ENCODE measurements around the gene C19orf47. TPM values are rescaled to one million over a fixed set of nuclear protein-coding genes. Genes with fewer than 3 reads are reported as not detected.

C19orf47 gene
- total RNA-seq, 1 experiment from 2014 or later: 18.0 TPM

DNA sequence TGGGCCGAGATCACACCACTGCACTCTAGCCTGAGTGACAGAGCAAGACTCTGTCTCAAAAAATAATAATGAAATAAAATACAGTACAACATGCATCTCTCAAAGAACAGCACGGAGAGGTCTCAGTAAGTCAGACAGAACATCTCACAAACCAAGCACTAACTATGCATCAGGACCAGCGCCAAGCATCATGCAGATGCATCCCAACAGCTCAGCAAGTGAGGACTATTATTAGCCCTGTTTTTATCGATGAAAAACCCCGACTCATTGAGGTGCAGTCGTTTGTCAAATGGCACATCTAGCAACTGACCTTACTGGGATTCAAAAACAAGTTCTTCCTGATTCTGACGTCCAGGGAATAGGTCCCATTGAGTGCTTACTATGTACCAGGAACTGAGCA, 3.8 kb downstream of the C19orf47 start (continued):
- TF ChIP-seq EZH2 (IDR thresholded peaks at IDR 0.05) (no peak), YY1 (IDR thresholded peaks at IDR 0.05; ENCODE audit: extremely low read depth, insufficient replicate concordance, low read depth, low read length) (no peak), ZFX (IDR thresholded peaks at IDR 0.05) (no peak)

- ATAC-seq: no peak
- H3K79me2 ChIP-seq (ENCODE audit: insufficient read depth, low read length): peaks cover 40% of the 10 kb centered on the region
- no peak for TF ChIP-seq CEBPB (IDR thresholded peaks at IDR 0.05; ENCODE audit: low read depth)
- no peak for TF ChIP-seq ZFX (IDR thresholded peaks at IDR 0.05)
- no peak for TF ChIP-seq SP1 (IDR thresholded peaks at IDR 0.05; ENCODE audit: low read depth)
- no peak for TF ChIP-seq SRF (IDR thresholded peaks at IDR 0.05; ENCODE audit: low read depth)
- no peak for TF ChIP-seq ATF3 (IDR thresholded peaks at IDR 0.05)
- TF ChIP-seq, protein P1, sequence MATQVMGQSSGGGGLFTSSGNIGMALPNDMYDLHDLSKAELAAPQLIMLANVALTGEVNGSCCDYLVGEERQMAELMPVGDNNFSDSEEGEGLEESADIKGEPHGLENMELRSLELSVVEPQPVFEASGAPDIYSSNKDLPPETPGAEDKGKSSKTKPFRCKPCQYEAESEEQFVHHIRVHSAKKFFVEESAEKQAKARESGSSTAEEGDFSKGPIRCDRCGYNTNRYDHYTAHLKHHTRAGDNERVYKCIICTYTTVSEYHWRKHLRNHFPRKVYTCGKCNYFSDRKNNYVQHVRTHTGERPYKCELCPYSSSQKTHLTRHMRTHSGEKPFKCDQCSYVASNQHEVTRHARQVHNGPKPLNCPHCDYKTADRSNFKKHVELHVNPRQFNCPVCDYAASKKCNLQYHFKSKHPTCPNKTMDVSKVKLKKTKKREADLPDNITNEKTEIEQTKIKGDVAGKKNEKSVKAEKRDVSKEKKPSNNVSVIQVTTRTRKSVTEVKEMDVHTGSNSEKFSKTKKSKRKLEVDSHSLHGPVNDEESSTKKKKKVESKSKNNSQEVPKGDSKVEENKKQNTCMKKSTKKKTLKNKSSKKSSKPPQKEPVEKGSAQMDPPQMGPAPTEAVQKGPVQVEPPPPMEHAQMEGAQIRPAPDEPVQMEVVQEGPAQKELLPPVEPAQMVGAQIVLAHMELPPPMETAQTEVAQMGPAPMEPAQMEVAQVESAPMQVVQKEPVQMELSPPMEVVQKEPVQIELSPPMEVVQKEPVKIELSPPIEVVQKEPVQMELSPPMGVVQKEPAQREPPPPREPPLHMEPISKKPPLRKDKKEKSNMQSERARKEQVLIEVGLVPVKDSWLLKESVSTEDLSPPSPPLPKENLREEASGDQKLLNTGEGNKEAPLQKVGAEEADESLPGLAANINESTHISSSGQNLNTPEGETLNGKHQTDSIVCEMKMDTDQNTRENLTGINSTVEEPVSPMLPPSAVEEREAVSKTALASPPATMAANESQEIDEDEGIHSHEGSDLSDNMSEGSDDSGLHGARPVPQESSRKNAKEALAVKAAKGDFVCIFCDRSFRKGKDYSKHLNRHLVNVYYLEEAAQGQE (IDR thresholded peaks at IDR 0.05; ENCODE audit: low read depth): no peak
- no peak for TF ChIP-seq CBX3 (IDR thresholded peaks at IDR 0.05; ENCODE audit: low read depth)
- TF ChIP-seq ZNF274 (IDR thresholded peaks at IDR 0.05; ENCODE audit: low read depth, low read length): no peak
- TF ChIP-seq TCF7L2 (IDR thresholded peaks at IDR 0.05; ENCODE audit: borderline replicate concordance, extremely low read depth, insufficient read depth, insufficient read length): no peak
- H4K20me1 ChIP-seq (ENCODE audit: insufficient read depth): no peaks in the 10 kb centered on the region
- no peak for DNase-seq (ENCODE audit: low read depth, low spot score)
- intact Hi-C loops (cut with micrococcal nuclease): no loop called here
- peaks cover 0 to 6% of the 10 kb centered on the region in 2 experiments; a peak in 2 of 4 replicates for H3K36me3 ChIP-seq (ENCODE audit: control insufficient read depth in 1 of 2, insufficient read depth in 2 of 2, low read length in 2 of 2)
- no peak overlapping the region for H2AFZ ChIP-seq (ENCODE audit: low read depth, low read length, poor library complexity, severe bottlenecking)
- ChIA-PET RAD21 (ENCODE audit: low non-redundant PET in 1 of 2, low total read pairs in 2 of 2, uncharacterized antibody in 2 of 2, unreplicated experiment in 2 of 2) (no interaction called here), CTCF (no interaction called here), POLR2A (no interaction called here)
- H3K4me2 ChIP-seq (ENCODE audit: low read length): no peak overlapping the region
- H3K9me2 ChIP-seq (ENCODE audit: insufficient read depth): no peaks in the 10 kb centered on the region
- no peak overlapping the region for H3K9ac ChIP-seq (ENCODE audit: low read length)
- H3K9me3 ChIP-seq (ENCODE audit: control insufficient read depth in 1 of 2, insufficient read depth in 1 of 2, low read depth in 1 of 2, low read length in 2 of 2): no peaks in the 10 kb centered on the region
- H3K27ac ChIP-seq (ENCODE audit: low read depth, low read length): no peak overlapping the region
- H3K4me3 ChIP-seq (replicated peaks in 1 of 2; ENCODE audit: low read depth in 1 of 2, low read length in 2 of 2): no peak overlapping the region
- no peaks in the 10 kb centered on the region for H3K27me3 ChIP-seq (ENCODE audit: insufficient read depth, low read length)
- peaks cover 0 to 8% of the 10 kb centered on the region in 2 experiments; a peak in 1 of 4 replicates for H3K4me1 ChIP-seq (ENCODE audit: control insufficient read depth in 1 of 2, insufficient read depth in 2 of 2, low read length in 2 of 2)
- BruUV-seq (replicated peaks): no TSS peak
Observed at GRCh38 chr19:40342644-40343311, 5.4 kb downstream of the C19orf47 start.
